ENCODE data around the gene SELENOI.

DNA sequence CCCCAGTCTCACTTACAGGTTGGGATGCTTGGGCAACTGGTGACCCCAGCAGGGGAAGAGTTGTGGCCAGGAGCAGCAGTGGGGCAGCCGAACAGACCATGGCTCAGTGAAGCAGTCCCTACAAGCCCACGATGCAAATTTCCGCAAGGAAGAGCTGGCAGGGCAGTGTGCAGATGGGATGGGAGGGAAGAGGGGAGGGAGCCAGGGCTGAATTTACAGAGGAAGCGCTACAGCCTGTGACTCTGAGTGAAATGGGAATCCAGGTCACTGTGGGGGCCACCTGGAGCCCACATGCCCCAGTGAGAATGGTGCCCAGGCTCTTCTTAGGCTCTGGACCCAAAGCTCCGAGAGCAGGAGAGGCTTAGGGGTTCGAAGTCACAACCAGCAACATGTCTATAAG is 27.0 kb upstream of the SELENOI start:
- TF ChIP-seq, protein P1, sequence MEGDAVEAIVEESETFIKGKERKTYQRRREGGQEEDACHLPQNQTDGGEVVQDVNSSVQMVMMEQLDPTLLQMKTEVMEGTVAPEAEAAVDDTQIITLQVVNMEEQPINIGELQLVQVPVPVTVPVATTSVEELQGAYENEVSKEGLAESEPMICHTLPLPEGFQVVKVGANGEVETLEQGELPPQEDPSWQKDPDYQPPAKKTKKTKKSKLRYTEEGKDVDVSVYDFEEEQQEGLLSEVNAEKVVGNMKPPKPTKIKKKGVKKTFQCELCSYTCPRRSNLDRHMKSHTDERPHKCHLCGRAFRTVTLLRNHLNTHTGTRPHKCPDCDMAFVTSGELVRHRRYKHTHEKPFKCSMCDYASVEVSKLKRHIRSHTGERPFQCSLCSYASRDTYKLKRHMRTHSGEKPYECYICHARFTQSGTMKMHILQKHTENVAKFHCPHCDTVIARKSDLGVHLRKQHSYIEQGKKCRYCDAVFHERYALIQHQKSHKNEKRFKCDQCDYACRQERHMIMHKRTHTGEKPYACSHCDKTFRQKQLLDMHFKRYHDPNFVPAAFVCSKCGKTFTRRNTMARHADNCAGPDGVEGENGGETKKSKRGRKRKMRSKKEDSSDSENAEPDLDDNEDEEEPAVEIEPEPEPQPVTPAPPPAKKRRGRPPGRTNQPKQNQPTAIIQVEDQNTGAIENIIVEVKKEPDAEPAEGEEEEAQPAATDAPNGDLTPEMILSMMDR (IDR thresholded peaks at IDR 0.05; ENCODE audit: insufficient read depth, low read depth, low read length), result no peak
- TF ChIP-seq EZH2 (IDR thresholded peaks at IDR 0.05; ENCODE audit: insufficient read depth, low read length), result no peak
